ENCODE data around the gene HSPA8. TPM values are rescaled to one million over a fixed set of nuclear protein-coding genes. Genes with fewer than 3 reads are reported as not detected.

The HSPA8 gene
- total RNA-seq, 1 experiment from 2014 or later: 1,301 TPM

DNA sequence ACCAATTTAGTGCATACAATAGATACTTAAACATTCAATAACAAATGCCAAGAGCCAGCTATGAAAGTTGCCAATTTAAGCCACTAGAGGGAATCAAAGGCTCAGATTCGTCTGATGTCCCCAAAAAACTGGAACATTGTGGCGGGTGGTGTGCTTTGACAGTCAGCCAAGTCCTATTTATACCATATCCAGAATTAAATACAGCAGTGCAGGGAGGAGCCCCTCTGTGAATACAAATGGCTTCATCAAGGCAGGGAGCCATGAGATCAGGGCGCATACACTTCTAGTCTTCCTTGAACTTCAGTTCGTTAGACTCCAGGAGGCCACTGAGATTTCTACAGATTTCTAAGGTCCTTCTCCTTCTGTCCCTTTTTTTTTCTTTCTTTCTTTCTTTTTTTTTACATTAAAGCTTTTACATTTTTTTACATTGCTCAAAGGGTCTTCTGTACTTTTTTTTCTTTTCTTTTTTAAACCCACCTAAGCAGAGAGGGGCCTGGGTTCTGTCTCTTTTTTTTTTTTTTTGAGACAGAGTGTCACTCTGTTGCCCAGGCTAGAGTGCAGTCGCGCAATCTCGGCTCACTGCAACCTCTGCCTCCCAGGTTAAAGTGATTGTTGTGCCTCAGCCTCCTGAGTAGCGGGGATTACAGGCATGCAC is 41.5 kb upstream of the HSPA8 start:
- no peaks in the 10 kb centered on the region for H3K79me2 ChIP-seq (ENCODE audit: insufficient read depth, low read length)
- intact Hi-C loops (cut with micrococcal nuclease): loop anchor here (2.0 kb wide), 1 partner anchor 375 kb away; no protein-coding TSS in a partner anchor
- no peaks in the 10 kb centered on the region for H3K27me3 ChIP-seq (ENCODE audit: insufficient read depth, low read length)
- TF ChIP-seq, protein P1, sequence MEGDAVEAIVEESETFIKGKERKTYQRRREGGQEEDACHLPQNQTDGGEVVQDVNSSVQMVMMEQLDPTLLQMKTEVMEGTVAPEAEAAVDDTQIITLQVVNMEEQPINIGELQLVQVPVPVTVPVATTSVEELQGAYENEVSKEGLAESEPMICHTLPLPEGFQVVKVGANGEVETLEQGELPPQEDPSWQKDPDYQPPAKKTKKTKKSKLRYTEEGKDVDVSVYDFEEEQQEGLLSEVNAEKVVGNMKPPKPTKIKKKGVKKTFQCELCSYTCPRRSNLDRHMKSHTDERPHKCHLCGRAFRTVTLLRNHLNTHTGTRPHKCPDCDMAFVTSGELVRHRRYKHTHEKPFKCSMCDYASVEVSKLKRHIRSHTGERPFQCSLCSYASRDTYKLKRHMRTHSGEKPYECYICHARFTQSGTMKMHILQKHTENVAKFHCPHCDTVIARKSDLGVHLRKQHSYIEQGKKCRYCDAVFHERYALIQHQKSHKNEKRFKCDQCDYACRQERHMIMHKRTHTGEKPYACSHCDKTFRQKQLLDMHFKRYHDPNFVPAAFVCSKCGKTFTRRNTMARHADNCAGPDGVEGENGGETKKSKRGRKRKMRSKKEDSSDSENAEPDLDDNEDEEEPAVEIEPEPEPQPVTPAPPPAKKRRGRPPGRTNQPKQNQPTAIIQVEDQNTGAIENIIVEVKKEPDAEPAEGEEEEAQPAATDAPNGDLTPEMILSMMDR (IDR thresholded peaks at IDR 0.05 in 2 of 3, conservative IDR thresholded peaks at IDR 0.05 in 1 of 3; ENCODE audit: borderline replicate concordance in 1 of 3, insufficient read depth in 1 of 3, low read depth in 2 of 3, low read length in 2 of 3): peak; percentile 70 to 76 (median 75)
- TF ChIP-seq, protein P2, sequence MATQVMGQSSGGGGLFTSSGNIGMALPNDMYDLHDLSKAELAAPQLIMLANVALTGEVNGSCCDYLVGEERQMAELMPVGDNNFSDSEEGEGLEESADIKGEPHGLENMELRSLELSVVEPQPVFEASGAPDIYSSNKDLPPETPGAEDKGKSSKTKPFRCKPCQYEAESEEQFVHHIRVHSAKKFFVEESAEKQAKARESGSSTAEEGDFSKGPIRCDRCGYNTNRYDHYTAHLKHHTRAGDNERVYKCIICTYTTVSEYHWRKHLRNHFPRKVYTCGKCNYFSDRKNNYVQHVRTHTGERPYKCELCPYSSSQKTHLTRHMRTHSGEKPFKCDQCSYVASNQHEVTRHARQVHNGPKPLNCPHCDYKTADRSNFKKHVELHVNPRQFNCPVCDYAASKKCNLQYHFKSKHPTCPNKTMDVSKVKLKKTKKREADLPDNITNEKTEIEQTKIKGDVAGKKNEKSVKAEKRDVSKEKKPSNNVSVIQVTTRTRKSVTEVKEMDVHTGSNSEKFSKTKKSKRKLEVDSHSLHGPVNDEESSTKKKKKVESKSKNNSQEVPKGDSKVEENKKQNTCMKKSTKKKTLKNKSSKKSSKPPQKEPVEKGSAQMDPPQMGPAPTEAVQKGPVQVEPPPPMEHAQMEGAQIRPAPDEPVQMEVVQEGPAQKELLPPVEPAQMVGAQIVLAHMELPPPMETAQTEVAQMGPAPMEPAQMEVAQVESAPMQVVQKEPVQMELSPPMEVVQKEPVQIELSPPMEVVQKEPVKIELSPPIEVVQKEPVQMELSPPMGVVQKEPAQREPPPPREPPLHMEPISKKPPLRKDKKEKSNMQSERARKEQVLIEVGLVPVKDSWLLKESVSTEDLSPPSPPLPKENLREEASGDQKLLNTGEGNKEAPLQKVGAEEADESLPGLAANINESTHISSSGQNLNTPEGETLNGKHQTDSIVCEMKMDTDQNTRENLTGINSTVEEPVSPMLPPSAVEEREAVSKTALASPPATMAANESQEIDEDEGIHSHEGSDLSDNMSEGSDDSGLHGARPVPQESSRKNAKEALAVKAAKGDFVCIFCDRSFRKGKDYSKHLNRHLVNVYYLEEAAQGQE (IDR thresholded peaks at IDR 0.05; ENCODE audit: low read depth): no peak
- TF ChIP-seq ZNF274 (IDR thresholded peaks at IDR 0.05; ENCODE audit: low read depth, low read length): no peak
- peak; percentile 48 for TF ChIP-seq TCF7L2 (IDR thresholded peaks at IDR 0.05; ENCODE audit: borderline replicate concordance, extremely low read depth, insufficient read depth, insufficient read length)
- TF ChIP-seq SRF (IDR thresholded peaks at IDR 0.05; ENCODE audit: low read depth): no peak
- TF ChIP-seq RAD21 (IDR thresholded peaks at IDR 0.05; ENCODE audit: low read depth): peak; percentile 84
- RAD21 ChIA-PET (ENCODE audit: low non-redundant PET in 1 of 2, low total read pairs in 2 of 2, uncharacterized antibody in 2 of 2, unreplicated experiment in 2 of 2): interaction anchor here (0.6 to 1.8 kb wide), 12 partner anchors 8 to 477 kb away, joined by 3 to 9 read pairs (median 4); no protein-coding TSS in a partner anchor
- BruUV-seq (replicated peaks): no TSS peak
- no peak overlapping the region for H2AFZ ChIP-seq (ENCODE audit: low read depth, low read length, poor library complexity, severe bottlenecking)
- POLR2A ChIA-PET: interaction anchor here (1.6 kb wide), 1 partner anchor 42 kb away, joined by 7 read pairs; the partner anchor contains the start of gene HSPA8
- no peak overlapping the region for H3K9ac ChIP-seq (ENCODE audit: low read length)
- CTCF ChIA-PET: interaction anchor here (0.7 to 4.5 kb wide), 25 partner anchors 8 to 604 kb away, joined by 3 to 69 read pairs (median 5); no protein-coding TSS in a partner anchor
- H3K4me3 ChIP-seq (replicated peaks in 1 of 2; ENCODE audit: low read depth in 1 of 2, low read length in 2 of 2): no peak overlapping the region
- no peaks in the 10 kb centered on the region for H3K9me3 ChIP-seq (ENCODE audit: control insufficient read depth in 1 of 2, insufficient read depth in 1 of 2, low read depth in 1 of 2, low read length in 2 of 2)
- no peaks in the 10 kb centered on the region for H3K9me2 ChIP-seq (ENCODE audit: insufficient read depth)
- DNase-seq (ENCODE audit: low read depth, low spot score) (peak; percentile 60), ATAC-seq (peak; percentile 81)
- H3K27ac ChIP-seq (ENCODE audit: low read depth, low read length): no peak overlapping the region
- no peaks in the 10 kb centered on the region for H3K36me3 ChIP-seq (ENCODE audit: control insufficient read depth in 1 of 2, insufficient read depth in 2 of 2, low read length in 2 of 2)
- H3K4me1 ChIP-seq (ENCODE audit: control insufficient read depth in 1 of 2, insufficient read depth in 2 of 2, low read length in 2 of 2): peaks cover 0 to 6% of the 10 kb centered on the region in 2 experiments; a peak in 3 of 4 replicates
- peak overlapping the region; percentile 24; the same call in 1 of the 2 replicates for H3K4me2 ChIP-seq (ENCODE audit: low read length)
- no peaks in the 10 kb centered on the region for H4K20me1 ChIP-seq (ENCODE audit: insufficient read depth)
